Erythroblast (primary cell): ENCODE data around the gene SPART.

Experiments used
- GATA1 ChIP-seq: IDR thresholded peaks from 2 replicates; pipeline ENCODE4 v1.6.1; 2011; ENCODE audit warnings: low read depth, mild to moderate bottlenecking, control low read depth, low read length, moderate library complexity
- POLR2A ChIP-seq: IDR thresholded peaks from 2 replicates; pipeline ENCODE4 v1.6.1; 2011; ENCODE audit warnings: mild to moderate bottlenecking, low read length

GRCh38 chr13:36344173-36344572 lies 2.0 kb downstream of the SPART start:
- TF ChIP-seq POLR2A: no peak
- no peak for TF ChIP-seq GATA1
